ENCODE results near the gene ZNF652.

ZNF652 gene

GRCh38 chr17:49349541-49349940, 12.5 kb downstream of the ZNF652 start:
- TF ChIP-seq ZNF565 (CRISPR knock-in tag; conservative IDR thresholded peaks at IDR 0.05; ENCODE audit: low read depth) = no peak
- no peak for TF ChIP-seq ZNF8 (CRISPR knock-in tag; IDR thresholded peaks at IDR 0.05)
- TF ChIP-seq ZNF70 (CRISPR knock-in tag; IDR thresholded peaks at IDR 0.05) = no peak
- no peak for TF ChIP-seq ARNTL (CRISPR knock-in tag; IDR thresholded peaks at IDR 0.05; ENCODE audit: borderline replicate concordance, low read depth)
- no peak for TF ChIP-seq RARB (CRISPR knock-in tag; IDR thresholded peaks at IDR 0.05)
- no peak for TF ChIP-seq CSRNP3 (CRISPR knock-in tag; IDR thresholded peaks at IDR 0.05)
- ATAC-seq = no peak

- TF ChIP-seq OSR1 (CRISPR knock-in tag; IDR thresholded peaks at IDR 0.05) = no peak
- no peak for TF ChIP-seq ZFP30 (CRISPR knock-in tag; IDR thresholded peaks at IDR 0.05)
- TF ChIP-seq PPARA (CRISPR knock-in tag; IDR thresholded peaks at IDR 0.05; ENCODE audit: borderline replicate concordance) = no peak
- TF ChIP-seq ZC3H10 (CRISPR knock-in tag; IDR thresholded peaks at IDR 0.05) = no peak
- no peak for TF ChIP-seq ZNF70 (CRISPR knock-in tag; IDR thresholded peaks at IDR 0.05)
- TF ChIP-seq PATZ1 (CRISPR knock-in tag; IDR thresholded peaks at IDR 0.05; ENCODE audit: borderline replicate concordance) = no peak
- no peak for TF ChIP-seq CSDC2 (CRISPR knock-in tag; IDR thresholded peaks at IDR 0.05)
- TF ChIP-seq GLIS3 (CRISPR knock-in tag; IDR thresholded peaks at IDR 0.05) = no peak
- TF ChIP-seq SNAI2 (CRISPR knock-in tag; IDR thresholded peaks at IDR 0.05) = no peak
- no peak for TF ChIP-seq BACH2 (CRISPR knock-in tag; IDR thresholded peaks at IDR 0.05; ENCODE audit: borderline replicate concordance)
- no peak for TF ChIP-seq TSHZ2 (CRISPR knock-in tag; IDR thresholded peaks at IDR 0.05)
- no peak for TF ChIP-seq ZNF565 (CRISPR knock-in tag; conservative IDR thresholded peaks at IDR 0.05; ENCODE audit: low read depth)
- peak; percentile 51 for ATAC-seq
Measured at GRCh38 chr17:49344914-49345313, 17.1 kb downstream of the ZNF652 start.

GRCh38 chr17:49343273-49343672, 18.8 kb downstream of the ZNF652 start:
- TF ChIP-seq ESRRG (CRISPR knock-in tag; IDR thresholded peaks at IDR 0.05) (no peak), CSDC2 (CRISPR knock-in tag; IDR thresholded peaks at IDR 0.05) (no peak), ISL1 (CRISPR knock-in tag; IDR thresholded peaks at IDR 0.05) (no peak), CSRNP3 (CRISPR knock-in tag; IDR thresholded peaks at IDR 0.05) (no peak), CREB5 (CRISPR knock-in tag; IDR thresholded peaks at IDR 0.05; ENCODE audit: low read depth) (no peak), ARNTL (CRISPR knock-in tag; IDR thresholded peaks at IDR 0.05; ENCODE audit: borderline replicate concordance, low read depth) (no peak), SNAI2 (CRISPR knock-in tag; IDR thresholded peaks at IDR 0.05) (no peak), TSHZ2 (CRISPR knock-in tag; IDR thresholded peaks at IDR 0.05) (no peak), TOX (CRISPR knock-in tag; IDR thresholded peaks at IDR 0.05; ENCODE audit: borderline replicate concordance) (no peak), TCF4 (CRISPR knock-in tag; IDR thresholded peaks at IDR 0.05; ENCODE audit: borderline replicate concordance) (no peak), OSR1 (CRISPR knock-in tag; IDR thresholded peaks at IDR 0.05) (no peak), ZC3H10 (CRISPR knock-in tag; IDR thresholded peaks at IDR 0.05) (no peak), GLIS3 (CRISPR knock-in tag; IDR thresholded peaks at IDR 0.05) (no peak), ZNF70 (CRISPR knock-in tag; IDR thresholded peaks at IDR 0.05) (no peak), PPARA (CRISPR knock-in tag; IDR thresholded peaks at IDR 0.05; ENCODE audit: borderline replicate concordance) (no peak), ZFP3 (CRISPR knock-in tag; IDR thresholded peaks at IDR 0.05) (no peak), ZFP30 (CRISPR knock-in tag; IDR thresholded peaks at IDR 0.05) (no peak), PATZ1 (CRISPR knock-in tag; IDR thresholded peaks at IDR 0.05; ENCODE audit: borderline replicate concordance) (no peak), ZNF8 (CRISPR knock-in tag; IDR thresholded peaks at IDR 0.05) (no peak), ZNF565 (CRISPR knock-in tag; conservative IDR thresholded peaks at IDR 0.05; ENCODE audit: low read depth) (no peak)
- peak; percentile 63 for ATAC-seq
